GM12878 (cell line): ENCODE measurements around the gene PARP6. TPM values are rescaled to one million over a fixed set of nuclear protein-coding genes. Genes with fewer than 3 reads are reported as not detected.

Source experiments
- ATAC-seq: fragments of 200-7000 bp; cut with Tn5 transposase; 3 replicates; pipeline ENCODE4 v1.9.1; 2020; ENCODE audit warnings: mild to moderate bottlenecking, moderate library complexity
- BruUV-seq: library from RNA; stranded (reverse); fragments of 400-500 nt; replicated peaks from 2 replicates; lab custom pipeline; 2021; lab: Mats Ljungman, UMichigan
- CTCF ChIA-PET: fragments of 300-600 bp; sonication (Branson Sonifier 250); formaldehyde crosslinking; extraction: SDS; loops from one replicate; lab custom pipeline; 2021; ENCODE audit warnings: inconsistent platforms; lab: Yijun Ruan, JAX
- POLR2A ChIA-PET: fragments of 350-600 bp; formaldehyde crosslinking; extraction: SDS; loops from one replicate; lab custom pipeline; 2021; ENCODE audit warnings: inconsistent platforms; lab: Charles Lee
- RAD21 ChIA-PET: fragments of 300-600 bp; sonication (Branson Sonifier 250); formaldehyde crosslinking; loops from one replicate; lab custom pipeline; 2023; ENCODE audit warnings: antibody characterized with exemption; ENCODE audit not compliant: unreplicated experiment; lab: Charles Lee
- SMC1A ChIA-PET: fragments of 300-600 bp; sonication (Branson Sonifier 250); formaldehyde crosslinking; loops from one replicate; lab custom pipeline; 2023; ENCODE audit not compliant: unreplicated experiment, uncharacterized antibody; lab: Charles Lee
- DNase-seq: peaks from one replicate; pipeline ENCODE4 v3.0.0-alpha.2; 2011; ENCODE audit warnings: low read depth, low spot score
- FAIRE-seq: peaks from 3 replicates; lab custom pipeline; 2011; peaks lifted over from hg19 to GRCh38; lab: Jason Lieb, UNC
- H2AFZ ChIP-seq: 2 replicates; pipeline ENCODE4 v1.6.0; 2011; ENCODE audit warnings: low read depth, low read length, control low read depth; ENCODE audit not compliant: control insufficient read depth
- H3K27ac ChIP-seq: 2 replicates; pipeline ENCODE4 v1.5.1; 2011; ENCODE audit warnings: control low read depth; ENCODE audit not compliant: control insufficient read depth, insufficient read depth
- H3K27me3 ChIP-seq, 2 experiments: replicated peaks in 1 of 2; 2 replicates each; pipeline versions ENCODE4 v1.6.0 to v1.6.1; 2011; ENCODE audit warnings: low read length in 1 of 2; ENCODE audit not compliant: control insufficient read depth in 2 of 2, insufficient read depth in 2 of 2
- H3K36me3 ChIP-seq, 2 experiments: 2 replicates each; pipeline ENCODE4 v1.5.1; 2011; ENCODE audit warnings: low read length in 1 of 2; ENCODE audit not compliant: control insufficient read depth in 2 of 2, insufficient read depth in 2 of 2
- H3K4me1 ChIP-seq: 2 replicates; pipeline ENCODE4 v1.6.1; 2011; ENCODE audit warnings: mild to moderate bottlenecking, low read length, moderate library complexity, mixed read lengths; ENCODE audit not compliant: control insufficient read depth, insufficient read depth
- H3K4me2 ChIP-seq: 2 replicates; pipeline ENCODE4 v1.6.0; 2011; ENCODE audit warnings: control low read depth; ENCODE audit not compliant: control insufficient read depth, insufficient read depth
- H3K4me3 ChIP-seq: fragments of 200-600 bp; sonication (generic); 2 replicates; pipeline ENCODE4 v1.5.1; 2016
- H3K79me2 ChIP-seq: 2 replicates; pipeline ENCODE4 v1.6.0; 2011; ENCODE audit warnings: low read length; ENCODE audit not compliant: control insufficient read depth, insufficient read depth
- H3K9ac ChIP-seq: 2 replicates; pipeline ENCODE4 v1.8.0; 2011; ENCODE audit warnings: low read length, control low read depth, mixed read lengths; ENCODE audit not compliant: control insufficient read depth, insufficient read depth
- H3K9me3 ChIP-seq: replicated peaks from 3 replicates; pipeline ENCODE4 v1.5.1; 2011; ENCODE audit warnings: mild to moderate bottlenecking, low read length; ENCODE audit not compliant: control insufficient read depth, insufficient read depth
- H4K20me1 ChIP-seq: 2 replicates; pipeline ENCODE4 v1.6.0; 2011; ENCODE audit not compliant: control insufficient read depth, insufficient read depth
- BMI1 ChIP-seq: fragments of 450-650 bp; IDR thresholded peaks from 2 replicates; pipeline ENCODE4 v1.6.1; 2016; ENCODE audit warnings: mild to moderate bottlenecking, moderate library complexity, borderline replicate concordance
- CEBPB ChIP-seq, 2 experiments: fragments of 150-350 bp in 1 of 2; IDR thresholded peaks; 2 replicates each; pipeline ENCODE4 v1.6.1; 2012 to 2014; ENCODE audit warnings: low read depth in 2 of 2, low read length in 2 of 2, borderline replicate concordance in 1 of 2, inconsistent platforms in 1 of 2
- RFX5 ChIP-seq: IDR thresholded peaks from 2 replicates; pipeline ENCODE4 v1.6.1; 2011; ENCODE audit warnings: low read depth, low read length, improper control_type of control experiment
- WGBS: methylation state at CpG from one replicate; pipeline ENCODE4 v1.1.6; 2016; ENCODE audit warnings: low lambda C conversion rate; ENCODE audit not compliant: insufficient replicate concordance, insufficient coverage; ENCODE audit errors: missing lambda C conversion rate; 5-methylcytosine and 5-hydroxymethylcytosine counted together
- in situ Hi-C: fragments of 300-500 bp; cut with MboI; formaldehyde crosslinking; loops from 9 replicates; pipeline ENCODE4 v1.14.3; 2018; ENCODE audit warnings: mixed read lengths
- intact Hi-C: fragments of 100-400 bp; cut with micrococcal nuclease; formaldehyde crosslinking; loops from one replicate; pipeline ENCODE4 v1.14.2; 2022; ENCODE audit not compliant: unreplicated experiment
- polyA plus RNA-seq, 11 experiments: library from polyadenylated mRNA; depleted of rRNA in 4 of 11; unstranded in 6 of 11; stranded (reverse) in 5 of 11; fragments of >200 nt; fragmentation: Nextera tagmentation in 4 of 11; fragmentation: Illumina TruSeq in 1 of 11; extraction: Ambion mirVana in 4 of 11; extraction: Trizol in 1 of 11; gene quantifications; 1 replicate in 1 of 11; 2 replicates in 10 of 11; pipeline versions ENCODE4 v1.2.1 to v1.2.3, GENCODE V29; 2011 to 2016; ENCODE audit warnings: inconsistent platforms in 2 of 11, missing spikeins in 2 of 11, low read depth in 1 of 11
- total RNA-seq, 4 experiments: library from RNA; depleted of rRNA in 3 of 4; stranded (reverse); fragments of >200 nt in 3 of 4; fragmentation: Illumina TruSeq in 1 of 4; extraction: Trizol in 1 of 4; gene quantifications; 2 replicates each; pipeline versions ENCODE4 v1.2.1 to v1.2.3, GENCODE V29; 2013 to 2021

Gene PARP6
- total and polyA plus RNA-seq, 10 of the 15 experiments (the other 5 are each of a cell fraction or from before 2014, with no cell fraction given), result 14.3 to 73.5 (median 26.9) TPM

GRCh38 chr15:72233769-72234168 is 38.6 kb downstream of the PARP6 start (continued):
- no peak for TF ChIP-seq CEBPB (IDR thresholded peaks at IDR 0.05; ENCODE audit: borderline replicate concordance in 1 of 2, low read depth in 2 of 2, low read length in 2 of 2)

GRCh38 chr15:72231833-72232478 is 40.4 kb downstream of the PARP6 start:
- intact Hi-C loops, result loop anchor here (1.0 kb wide), 1 partner anchor 40 kb away; the partner anchor contains the start of gene PARP6
- Histone ChIP-seq H3K27me3 (no peaks in the 10 kb centered on the region), H3K9ac (peak overlapping the region; percentile 95), H3K4me3 (peak overlapping the region; percentile 74), H3K79me2 (peaks cover 54% of the 10 kb centered on the region), H3K4me1 (peaks cover 7% of the 10 kb centered on the region; the same call in 1 of the 2 replicates), H3K27ac (peak overlapping the region; percentile 97), H3K4me2 (peak overlapping the region; percentile 92), H2AFZ (peak overlapping the region; percentile 47), H3K36me3 (peaks cover 0 to 9% of the 10 kb centered on the region in 2 experiments; a peak in 2 of 4 replicates), H4K20me1 (no peaks in the 10 kb centered on the region), H3K9me3 (no peaks in the 10 kb centered on the region)
- 2% methylated on average over 16 of the region's 16 CpGs for WGBS
- no peak for ATAC-seq
- CTCF ChIA-PET, result interaction anchor here (1.0 to 1.6 kb wide), 2 partner anchors 32 to 118 kb away, joined by 4 to 6 read pairs; no protein-coding TSS in a partner anchor
- SMC1A ChIA-PET, result interaction anchor here (0.9 to 1.3 kb wide), 4 partner anchors 8 to 32 kb away, joined by 3 to 5 read pairs (median 4); no protein-coding TSS in a partner anchor
- POLR2A ChIA-PET, result interaction anchor here (0.7 to 2.2 kb wide), 4 partner anchors 9 to 73 kb away, joined by 3 to 10 read pairs (median 6); no protein-coding TSS in a partner anchor
- no peak for TF ChIP-seq BMI1
- TF ChIP-seq RFX5, result peak; percentile 66; the same call in 1 of the 2 replicates
- in situ Hi-C loops, result no loop called here
- RAD21 ChIA-PET, result interaction anchor here (0.5 to 1.4 kb wide), 4 partner anchors 11 to 120 kb away, joined by 3 to 4 read pairs (median 3); no protein-coding TSS in a partner anchor
- FAIRE-seq, result peak; percentile 18
- TSS peak; percentile 77 for BruUV-seq
- no peak for DNase-seq
